ENCODE data around the gene BCL2. TPM values are rescaled to one million over a fixed set of nuclear protein-coding genes. Genes with fewer than 3 reads are reported as not detected.
A peak's percentile ranks its signal among the peaks of the same experiment; 100 is the strongest.

Gene BCL2
- total RNA-seq, 1 donor = 78.2 TPM

- no peaks in the 10 kb centered on the region for H3K9me3 ChIP-seq (ENCODE audit: low read depth, low read length)
- H3K4me1 ChIP-seq (ENCODE audit: insufficient read depth, low read length) = peaks cover 90% of the 10 kb centered on the region
- no peaks in the 10 kb centered on the region for H3K27me3 ChIP-seq (ENCODE audit: insufficient read depth, low read length)
- no peak overlapping the region for H3K4me3 ChIP-seq (ENCODE audit: low read length)
Observed at GRCh38 chr18:63159590-63159989, 160.0 kb downstream of the BCL2 start.

- Histone ChIP-seq H3K4me3 (ENCODE audit: low read length) (no peak overlapping the region), H3K27me3 (ENCODE audit: insufficient read depth, low read length) (no peaks in the 10 kb centered on the region), H3K9me3 (ENCODE audit: low read depth, low read length) (no peaks in the 10 kb centered on the region), H3K4me1 (ENCODE audit: insufficient read depth, low read length) (peaks cover 91% of the 10 kb centered on the region)
Observed at GRCh38 chr18:63158676-63159291, 160.8 kb downstream of the BCL2 start.

- Histone ChIP-seq H3K4me1 (ENCODE audit: insufficient read depth, low read length) (peaks cover 93% of the 10 kb centered on the region), H3K4me3 (ENCODE audit: low read length) (peak overlapping the region; percentile 5), H3K9me3 (ENCODE audit: low read depth, low read length) (no peaks in the 10 kb centered on the region), H3K27me3 (ENCODE audit: insufficient read depth, low read length) (no peaks in the 10 kb centered on the region)
Observed at GRCh38 chr18:63158012-63158631, 161.4 kb downstream of the BCL2 start.

- peak overlapping the region; percentile 5 for H3K4me3 ChIP-seq (ENCODE audit: low read length)
- peaks cover 91% of the 10 kb centered on the region for H3K4me1 ChIP-seq (ENCODE audit: insufficient read depth, low read length)
- no peaks in the 10 kb centered on the region for H3K9me3 ChIP-seq (ENCODE audit: low read depth, low read length)
- H3K27me3 ChIP-seq (ENCODE audit: insufficient read depth, low read length) = no peaks in the 10 kb centered on the region
Observed at GRCh38 chr18:63157293-63158011, 162.1 kb downstream of the BCL2 start.

- Histone ChIP-seq H3K9me3 (ENCODE audit: low read depth, low read length) (no peaks in the 10 kb centered on the region), H3K4me3 (ENCODE audit: low read length) (peak overlapping the region; percentile 14), H3K27me3 (ENCODE audit: insufficient read depth, low read length) (no peaks in the 10 kb centered on the region), H3K4me1 (ENCODE audit: insufficient read depth, low read length) (peaks cover 86% of the 10 kb centered on the region)
Observed at GRCh38 chr18:63155910-63156773, 163.4 kb downstream of the BCL2 start.

- H3K4me1 ChIP-seq (ENCODE audit: insufficient read depth, low read length) = peaks cover 81% of the 10 kb centered on the region
- no peaks in the 10 kb centered on the region for H3K9me3 ChIP-seq (ENCODE audit: low read depth, low read length)
- H3K4me3 ChIP-seq (ENCODE audit: low read length) = peak overlapping the region; percentile 14
- no peaks in the 10 kb centered on the region for H3K27me3 ChIP-seq (ENCODE audit: insufficient read depth, low read length)
Observed at GRCh38 chr18:63155169-63155852, 164.3 kb downstream of the BCL2 start.

GRCh38 chr18:63154350-63155152, 165.0 kb downstream of the BCL2 start:
- Histone ChIP-seq H3K27me3 (ENCODE audit: insufficient read depth, low read length) (no peaks in the 10 kb centered on the region), H3K9me3 (ENCODE audit: low read depth, low read length) (no peaks in the 10 kb centered on the region), H3K4me3 (ENCODE audit: low read length) (no peak overlapping the region), H3K4me1 (ENCODE audit: insufficient read depth, low read length) (peaks cover 73% of the 10 kb centered on the region)

- no peak overlapping the region for H3K4me3 ChIP-seq (ENCODE audit: low read length)
- H3K4me1 ChIP-seq (ENCODE audit: insufficient read depth, low read length) = peaks cover 56% of the 10 kb centered on the region
- H3K9me3 ChIP-seq (ENCODE audit: low read depth, low read length) = no peaks in the 10 kb centered on the region
- no peaks in the 10 kb centered on the region for H3K27me3 ChIP-seq (ENCODE audit: insufficient read depth, low read length)
Observed at GRCh38 chr18:63152791-63153190, 166.8 kb downstream of the BCL2 start.

- no peak overlapping the region for H3K4me3 ChIP-seq (ENCODE audit: low read length)
- peaks cover 53% of the 10 kb centered on the region for H3K4me1 ChIP-seq (ENCODE audit: insufficient read depth, low read length)
- no peaks in the 10 kb centered on the region for H3K9me3 ChIP-seq (ENCODE audit: low read depth, low read length)
- no peaks in the 10 kb centered on the region for H3K27me3 ChIP-seq (ENCODE audit: insufficient read depth, low read length)
Observed at GRCh38 chr18:63152096-63152495, 167.5 kb downstream of the BCL2 start.

GRCh38 chr18:63151539-63151938, 168.0 kb downstream of the BCL2 start:
- Histone ChIP-seq H3K4me3 (ENCODE audit: low read length) (no peak overlapping the region), H3K4me1 (ENCODE audit: insufficient read depth, low read length) (peaks cover 47% of the 10 kb centered on the region), H3K27me3 (ENCODE audit: insufficient read depth, low read length) (no peaks in the 10 kb centered on the region), H3K9me3 (ENCODE audit: low read depth, low read length) (no peaks in the 10 kb centered on the region)

GRCh38 chr18:63150942-63151421, 168.6 kb downstream of the BCL2 start:
- Histone ChIP-seq H3K27me3 (ENCODE audit: insufficient read depth, low read length) (no peaks in the 10 kb centered on the region), H3K4me1 (ENCODE audit: insufficient read depth, low read length) (peaks cover 42% of the 10 kb centered on the region), H3K4me3 (ENCODE audit: low read length) (no peak overlapping the region), H3K9me3 (ENCODE audit: low read depth, low read length) (no peaks in the 10 kb centered on the region)

- Histone ChIP-seq H3K9me3 (ENCODE audit: low read depth, low read length) (no peaks in the 10 kb centered on the region), H3K4me3 (ENCODE audit: low read length) (no peak overlapping the region), H3K4me1 (ENCODE audit: insufficient read depth, low read length) (peaks cover 35% of the 10 kb centered on the region), H3K27me3 (ENCODE audit: insufficient read depth, low read length) (no peaks in the 10 kb centered on the region)
Observed at GRCh38 chr18:63150326-63150725, 169.2 kb downstream of the BCL2 start.

- Histone ChIP-seq H3K27me3 (ENCODE audit: insufficient read depth, low read length) (no peaks in the 10 kb centered on the region), H3K9me3 (ENCODE audit: low read depth, low read length) (no peaks in the 10 kb centered on the region), H3K4me3 (ENCODE audit: low read length) (no peak overlapping the region), H3K4me1 (ENCODE audit: insufficient read depth, low read length) (peaks cover 24% of the 10 kb centered on the region)
Observed at GRCh38 chr18:63149302-63149587, 170.3 kb downstream of the BCL2 start.
